Lung (tissue), 12 donors: ENCODE results near the gene KISS1R. TPM values are rescaled to one million over a fixed set of nuclear protein-coding genes. Genes with fewer than 3 reads are reported as not detected.

ENCODE experiments used
- ATAC-seq: fragments of 200-7000 bp; cut with Tn5 transposase; one replicate; pipeline ENCODE4 v1.9.1; 2020; ENCODE audit warnings: moderate number of reproducible peaks; ENCODE audit not compliant: insufficient read depth, low FRiP score
- DNase-seq, 3 donors: peaks; one replicate each; pipeline ENCODE4 v3.0.0-alpha.2; 2013 to 2017
- H3K27ac ChIP-seq, 2 donors: one replicate each; pipeline ENCODE4 v1.5.1; 2013; ENCODE audit warnings: mild to moderate bottlenecking in 2 of 2, moderate library complexity in 2 of 2, control low read depth in 1 of 2, inconsistent platforms in 1 of 2, low read depth in 1 of 2, low read length in 1 of 2
- H3K27me3 ChIP-seq, 3 donors: one replicate each; pipeline ENCODE4 v1.5.1; 2013; ENCODE audit warnings: low read length in 2 of 3; ENCODE audit not compliant: control insufficient read depth in 3 of 3, insufficient read depth in 3 of 3
- H3K36me3 ChIP-seq, 4 donors: one replicate each; pipeline ENCODE4 v1.5.1; 2013; ENCODE audit warnings: low read length in 4 of 4, mild to moderate bottlenecking in 1 of 4, moderate library complexity in 1 of 4; ENCODE audit not compliant: control insufficient read depth in 4 of 4, insufficient read depth in 4 of 4
- H3K4me1 ChIP-seq, 5 donors: one replicate each; pipeline ENCODE4 v1.5.1; 2013; ENCODE audit warnings: low read length in 5 of 5, mild to moderate bottlenecking in 2 of 5, moderate library complexity in 1 of 5; ENCODE audit not compliant: control insufficient read depth in 5 of 5, insufficient read depth in 5 of 5
- H3K4me3 ChIP-seq: one replicate; pipeline ENCODE4 v1.5.1; 2013; ENCODE audit warnings: mild to moderate bottlenecking, control low read depth, moderate library complexity
- H3K9ac ChIP-seq, 2 donors: one replicate each; pipeline ENCODE4 v1.5.1; 2013; ENCODE audit warnings: low read length in 2 of 2, control low read depth in 1 of 2; ENCODE audit not compliant: insufficient read depth in 1 of 2
- H3K9me3 ChIP-seq, 4 donors: one replicate each; pipeline ENCODE4 v1.5.1; 2013; ENCODE audit warnings: low read length in 3 of 4, mild to moderate bottlenecking in 1 of 4, moderate library complexity in 1 of 4; ENCODE audit not compliant: control insufficient read depth in 4 of 4, insufficient read depth in 3 of 4
- CTCF ChIP-seq: IDR thresholded peaks from 2 replicates; pipeline ENCODE4 v1.5.1; 2012; ENCODE audit warnings: mild to moderate bottlenecking; ENCODE audit errors: control extremely low read depth, extremely low read depth
- WGBS, 2 donors: extraction: QIAGEN DNeasy Blood & Tissue Kit; methylation state at CpG; one replicate each; pipeline ENCODE4 v1.1.7; 2013; 5-methylcytosine and 5-hydroxymethylcytosine counted together
- polyA plus RNA-seq, 2 donors: library from polyadenylated mRNA; stranded (reverse); fragments of 200-250 nt; gene quantifications; one replicate each; pipeline ENCODE4 v1.2.1, GENCODE V29; 2013
- total RNA-seq, 2 donors: library from RNA; depleted of rRNA in 1 of 2; stranded (reverse); fragments of >200 nt in 1 of 2; gene quantifications; one replicate each; pipeline ENCODE4 v1.2.1, GENCODE V29; 2014 to 2021
- donor health status: control.
- donor health status: control.
- donor health status: Bipolar disorder and iron deficiency.
- donor health status: healthy.
- donor health status: DM: yes; HTN: yes; CAD: no.

KISS1R gene
- total and polyA plus RNA-seq, 4 donors = 0.13 to 0.21 TPM; not detected in 2

DNA sequence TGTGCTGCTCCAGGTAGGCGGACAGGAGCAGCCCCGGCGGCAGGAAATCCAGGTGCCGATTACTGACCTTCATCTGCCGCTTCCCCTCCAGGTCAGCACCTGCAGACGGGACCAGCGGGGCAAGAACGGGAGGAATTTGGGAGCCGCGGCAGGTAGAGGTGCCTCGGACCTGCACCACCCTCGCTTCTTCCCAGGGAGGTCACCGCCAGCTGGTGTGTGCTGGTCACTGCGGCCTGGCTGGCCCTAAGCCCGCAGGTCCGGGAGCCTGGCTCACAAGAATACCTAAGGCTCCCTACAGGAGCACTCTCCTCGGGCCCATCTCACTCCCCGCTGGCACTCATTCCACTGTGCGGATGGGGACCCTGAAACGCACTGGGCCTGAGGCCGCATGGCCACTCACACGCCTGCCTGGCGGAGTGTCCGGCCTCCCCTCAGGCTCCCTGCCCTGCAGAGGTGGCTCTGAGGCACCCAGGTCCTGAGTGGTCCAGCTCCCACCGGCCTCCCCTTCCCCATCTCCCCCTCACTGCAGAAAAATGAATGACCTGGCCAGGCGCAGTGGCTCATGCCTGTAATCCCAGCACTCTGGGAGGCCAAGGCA is 19.6 kb upstream of the KISS1R start:
- TF ChIP-seq CTCF = no peak
- Histone ChIP-seq H3K27me3 (no peaks in the 10 kb centered on the region), H3K9ac (no peak overlapping the region), H3K4me3 (no peak overlapping the region), H3K27ac (no peak overlapping the region), H3K9me3 (no peaks in the 10 kb centered on the region), H3K36me3 (peaks cover 0 to 28% (median 3%) of the 10 kb centered on the region in 4 donors), H3K4me1 (no peaks in the 10 kb centered on the region)
- WGBS, 2 donors = 91% methylated on average over 26 of the region's 26 CpGs
- ATAC-seq (no peak), DNase-seq (no peak)

DNA sequence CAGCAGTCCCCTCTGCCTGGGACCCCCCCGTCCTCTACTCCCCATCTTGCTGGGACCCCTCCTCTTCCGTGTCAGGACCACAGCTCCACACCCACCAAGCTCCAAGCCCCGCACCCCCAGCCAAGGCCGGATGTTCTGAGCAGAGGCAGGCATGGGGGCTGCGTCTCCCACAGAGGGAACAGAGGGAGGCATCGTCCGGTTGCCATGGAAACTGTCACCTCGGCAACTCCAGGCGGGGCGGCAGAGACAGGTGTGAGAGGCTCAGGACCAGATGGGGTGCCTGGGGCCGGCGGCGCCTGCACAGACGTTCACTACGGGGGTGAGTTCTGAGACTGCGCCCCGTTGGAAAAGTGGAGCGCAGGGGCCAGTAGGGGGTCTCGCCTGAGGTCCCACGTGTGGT is 18.5 kb upstream of the KISS1R start:
- DNase-seq (no peak), ATAC-seq (no peak)
- 83 to 90% methylated on average over 20 of the region's 20 CpGs for WGBS, 2 donors
- Histone ChIP-seq H3K4me1 (peaks cover 0 to 5% (median 0%) of the 10 kb centered on the region in 5 donors), H3K9ac (no peak overlapping the region), H3K4me3 (no peak overlapping the region), H3K36me3 (peaks cover 0 to 33% (median 3%) of the 10 kb centered on the region in 4 donors), H3K27ac (no peak overlapping the region), H3K27me3 (no peaks in the 10 kb centered on the region), H3K9me3 (no peaks in the 10 kb centered on the region)
- no peak for TF ChIP-seq CTCF

- ATAC-seq = no peak
- no peak for DNase-seq
- Histone ChIP-seq H3K4me3 (no peak overlapping the region), H3K36me3 (peaks cover 0 to 33% (median 3%) of the 10 kb centered on the region in 4 donors), H3K27ac (no peak overlapping the region), H3K4me1 (peaks cover 0 to 5% (median 0%) of the 10 kb centered on the region in 5 donors), H3K9me3 (no peaks in the 10 kb centered on the region), H3K27me3 (no peaks in the 10 kb centered on the region), H3K9ac (no peak overlapping the region)
- TF ChIP-seq CTCF = no peak
- 90 to 91% methylated on average over 31 to 32 of the region's 32 CpGs for WGBS, 2 donors
These were observed 17.6 kb upstream of the KISS1R start for GRCh38 chr19:899336-900042.
